Measurements from ENCODE around the gene TAS2R1.
"Not testable (repeated sequence)": the region's sequence is repeated elsewhere in the genome, so short reads cannot be mapped to it uniquely, and the experiment has no call there.

The TAS2R1 gene

DNA sequence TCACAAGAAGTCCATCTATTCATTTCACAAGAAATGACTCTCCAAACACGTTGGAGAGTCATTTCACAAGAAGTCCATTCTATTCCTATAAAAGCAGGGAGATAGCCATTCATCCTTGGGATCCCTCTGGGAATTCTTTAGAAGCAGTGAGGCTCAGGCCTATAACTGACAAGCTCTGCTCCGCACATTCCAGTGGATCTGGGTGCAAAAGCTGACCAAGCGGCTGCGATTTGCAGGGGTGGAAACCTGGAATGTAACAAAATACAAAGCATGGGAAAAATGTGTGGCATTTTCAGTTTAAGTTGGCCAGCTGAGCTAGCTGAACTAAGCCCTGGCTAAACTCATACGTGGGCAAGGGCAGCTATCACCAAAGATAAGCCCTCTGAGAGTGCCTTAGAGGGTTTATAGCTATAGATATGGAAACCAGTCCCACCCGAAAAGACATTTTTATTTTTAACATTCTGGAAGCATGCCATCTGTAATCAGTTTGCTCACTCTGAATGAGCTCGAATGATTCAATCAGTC lies 8.7 kb downstream of the TAS2R1 start:
- DNase-seq: no peak

DNA sequence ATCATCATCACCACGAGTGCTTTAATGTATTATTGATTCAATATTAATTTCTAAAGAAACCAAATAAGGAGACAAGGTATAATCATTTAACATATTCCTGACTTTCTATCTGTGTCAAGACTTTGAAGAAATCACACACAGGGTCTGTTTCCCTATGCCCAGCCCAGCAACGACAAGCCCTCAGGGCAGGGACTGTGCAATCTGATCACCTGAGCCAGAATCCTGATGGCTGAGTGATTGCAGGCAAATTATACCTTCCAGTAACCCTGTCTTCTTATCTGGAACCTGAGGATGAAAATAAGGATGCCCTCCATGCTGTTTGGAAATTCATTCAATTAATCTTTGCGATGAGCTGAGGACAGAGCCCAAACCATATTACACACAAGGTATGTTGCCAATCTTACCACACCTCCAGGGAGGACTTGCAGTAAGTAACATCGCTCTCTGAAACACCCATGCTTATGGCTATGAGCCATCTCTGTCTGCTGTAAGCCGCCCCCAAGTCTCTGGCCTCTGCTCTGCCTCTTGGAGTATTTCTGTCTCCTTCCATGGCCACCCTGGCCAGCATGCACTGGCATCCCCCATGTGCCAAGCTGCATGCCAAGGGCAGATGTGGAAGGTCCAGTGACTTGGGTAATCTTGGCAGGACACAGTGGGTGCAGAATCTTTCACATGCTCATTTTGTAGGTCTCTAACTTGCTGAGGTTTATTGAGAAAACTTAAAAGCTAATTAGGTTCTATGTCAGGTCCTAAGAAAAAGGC lies 10.6 kb downstream of the TAS2R1 start:
- no peak for DNase-seq

DNA sequence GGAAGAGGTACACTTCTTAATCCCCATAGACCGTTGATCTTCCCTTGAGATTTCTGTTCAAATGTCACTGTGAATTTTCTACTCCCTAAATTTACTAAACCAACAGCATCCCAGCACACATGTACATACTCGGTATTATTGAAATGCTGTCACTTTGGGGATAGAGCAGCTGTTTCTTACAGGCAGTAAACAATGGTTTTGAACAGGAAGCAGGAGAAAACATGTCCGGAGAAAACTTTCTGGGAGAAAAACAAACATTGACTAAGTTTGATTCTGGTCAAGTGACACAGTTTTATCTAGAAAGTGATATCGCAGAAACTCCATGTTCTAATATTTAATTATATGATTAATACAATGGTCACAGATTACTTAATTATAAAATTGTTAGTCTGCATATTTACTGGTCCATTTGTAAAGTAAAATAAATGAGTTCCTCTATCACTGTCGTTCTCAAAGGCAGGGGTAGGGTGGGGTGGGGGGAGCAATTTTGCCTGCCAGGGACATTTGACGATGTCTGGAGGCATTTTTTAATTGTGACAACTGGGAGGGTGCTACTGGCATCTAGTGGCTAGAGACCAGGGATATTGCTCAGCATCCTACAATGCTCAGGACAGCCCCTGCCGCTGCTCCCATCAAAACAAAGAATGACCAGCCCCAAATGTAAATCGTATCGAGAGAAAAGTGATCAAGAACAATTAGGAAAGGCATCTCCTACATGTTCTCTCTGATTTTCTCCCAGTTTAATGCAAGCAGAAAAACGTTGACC lies 12.2 kb downstream of the TAS2R1 start:
- DNase-seq: no peak

DNA sequence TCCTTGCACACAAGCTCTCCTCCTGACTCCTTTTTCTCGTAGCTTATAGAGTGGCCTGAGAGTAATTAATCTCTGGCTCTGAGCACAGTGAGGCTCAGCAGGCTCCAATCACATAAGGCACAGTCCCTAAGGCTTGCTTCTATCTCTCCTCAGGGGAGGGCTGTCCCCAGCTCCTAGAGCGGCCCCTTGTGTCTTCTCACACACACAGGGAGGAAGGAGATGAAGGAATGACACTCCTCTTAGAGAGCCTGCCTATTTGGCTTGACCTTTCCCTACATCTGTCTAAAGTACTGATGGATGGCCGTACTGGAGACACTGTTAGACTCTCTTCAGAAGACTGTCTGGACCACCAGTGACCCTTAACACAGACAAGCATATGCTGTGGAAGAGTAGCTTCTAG lies 12.9 kb downstream of the TAS2R1 start:
- DNase-seq: no peak

DNA sequence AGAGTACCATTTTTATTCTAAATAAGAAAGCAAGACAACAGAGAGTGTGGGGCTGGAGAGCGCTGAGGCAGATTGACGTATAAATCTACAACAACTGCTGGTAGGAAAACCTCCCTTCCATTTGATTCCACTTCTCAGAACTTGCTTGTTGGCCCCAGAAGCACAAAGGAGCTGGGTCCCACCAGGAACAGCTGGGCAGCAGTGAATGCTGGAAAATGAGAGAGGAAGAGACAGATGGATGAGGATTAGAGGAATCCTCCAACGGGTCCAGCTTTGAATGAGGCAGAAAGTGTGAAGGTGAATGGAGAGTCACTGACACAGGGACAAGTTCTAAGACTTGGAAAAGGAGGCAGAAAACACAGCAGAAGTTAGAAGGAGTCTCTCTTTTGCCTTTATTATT lies 14.8 kb downstream of the TAS2R1 start:
- DNase-seq: no peak

DNA sequence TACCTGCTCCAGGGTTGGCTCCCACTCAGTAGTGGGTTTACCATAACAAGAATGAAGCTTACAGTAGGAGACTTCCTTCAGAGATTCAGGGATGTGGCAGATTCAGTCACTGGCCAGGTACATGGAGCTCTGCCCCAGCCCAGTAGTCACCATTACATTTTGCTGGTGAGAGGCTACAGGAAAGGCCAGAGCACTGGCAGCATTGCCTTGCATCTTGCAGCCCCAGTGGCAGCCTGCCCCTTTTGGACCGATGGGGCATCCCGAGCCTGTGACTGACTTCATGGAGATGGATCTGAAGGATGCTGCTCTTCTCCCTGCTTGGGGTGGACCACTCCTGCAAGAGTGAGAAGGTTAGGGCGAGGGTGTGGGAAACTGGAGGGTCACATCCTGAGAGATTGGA lies 16.8 kb downstream of the TAS2R1 start:
- DNase-seq: no peak

DNA sequence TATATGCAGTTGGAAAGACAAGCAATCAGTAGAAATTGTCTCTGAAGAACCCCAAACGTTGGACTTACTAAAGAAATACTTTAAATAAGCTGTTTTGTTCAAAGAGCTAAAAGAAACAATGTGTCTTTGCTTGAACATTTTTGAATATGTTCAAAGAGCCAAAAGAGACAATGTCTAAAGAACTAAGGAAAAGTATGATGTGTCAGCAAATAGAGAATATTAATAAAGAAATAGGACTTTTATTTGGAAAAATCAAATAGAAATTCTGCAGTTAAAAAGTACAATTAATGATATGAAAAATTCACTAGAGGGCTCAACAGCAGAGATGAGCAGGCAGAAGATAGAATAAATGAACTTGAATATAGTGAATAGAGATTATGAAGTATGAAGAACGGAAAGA lies 19.2 kb downstream of the TAS2R1 start:
- no peak for DNase-seq

DNA sequence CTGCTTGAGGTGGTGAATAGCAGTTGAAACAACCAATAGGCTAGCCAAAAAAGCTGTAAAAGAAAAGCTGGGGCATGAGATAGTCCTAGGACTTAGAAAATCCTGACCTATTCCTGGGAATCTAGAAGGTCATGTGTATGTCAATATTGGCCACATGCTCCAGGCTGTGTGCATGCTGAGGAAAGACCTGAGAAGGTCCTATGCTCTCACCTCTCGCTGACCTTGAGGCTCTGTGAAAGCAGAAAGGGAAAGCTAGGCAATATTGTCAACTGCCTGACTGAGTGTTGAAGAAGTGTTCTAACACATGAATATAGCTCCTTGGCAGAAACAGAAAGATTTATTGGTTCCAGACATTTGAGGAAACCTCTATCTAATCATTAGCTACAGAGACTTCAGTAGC lies 19.8 kb downstream of the TAS2R1 start:
- DNase-seq: no peak

DNA sequence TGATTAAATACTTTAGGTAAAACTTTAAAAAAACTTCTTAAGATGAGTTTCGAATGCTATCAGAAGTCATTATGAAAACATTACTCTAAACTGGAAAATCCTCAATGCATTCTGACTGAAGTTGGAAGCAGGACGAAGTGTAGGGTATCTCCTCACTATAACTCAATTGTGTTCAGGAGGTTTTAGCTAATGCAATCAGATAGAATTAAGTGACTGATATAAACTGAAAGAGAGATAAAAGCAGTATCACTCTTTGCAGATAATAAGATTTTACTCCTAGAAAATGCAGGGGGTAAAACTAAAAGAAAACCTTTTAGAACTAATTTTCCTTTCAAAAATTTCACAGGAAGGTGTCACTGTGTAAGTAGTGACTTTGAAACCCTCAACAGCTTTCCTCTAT lies 22.1 kb downstream of the TAS2R1 start:
- DNase-seq: no peak

DNA sequence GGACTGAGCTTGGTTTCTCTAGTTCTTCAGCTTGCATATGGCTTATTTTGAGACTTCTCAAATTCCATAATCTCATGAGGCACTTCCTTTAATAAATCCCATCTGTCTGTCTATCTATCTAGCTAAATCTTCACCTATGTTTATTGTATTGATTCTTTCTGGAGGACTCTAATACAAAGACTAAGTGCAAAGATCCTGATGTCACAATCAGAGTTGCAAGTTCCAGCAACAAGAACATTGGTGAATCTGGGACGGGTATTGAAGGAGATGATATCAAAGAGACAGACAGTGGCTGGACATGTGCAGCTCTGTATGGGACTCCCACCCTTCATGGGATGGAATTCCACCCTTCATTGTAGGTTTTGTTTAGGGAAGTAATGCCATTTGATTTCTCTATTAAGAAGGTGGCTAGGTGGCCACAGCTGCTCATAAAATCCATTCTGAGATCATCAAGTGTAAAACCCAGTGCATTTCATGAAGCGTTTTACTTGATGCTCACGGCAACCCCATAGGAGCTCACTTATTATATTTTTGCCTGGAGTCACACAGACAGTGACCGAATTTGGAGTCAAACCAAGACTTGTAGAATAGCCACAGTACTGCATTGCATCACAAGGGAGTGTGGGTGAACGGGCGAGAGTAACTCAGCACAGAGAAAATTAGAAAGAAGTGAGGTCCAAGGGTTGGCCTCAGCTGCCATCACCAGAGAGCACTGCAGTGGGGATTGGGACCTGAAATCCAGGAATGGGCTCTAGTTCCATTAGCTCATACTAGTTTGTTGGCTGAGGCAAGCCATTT lies 24.9 kb downstream of the TAS2R1 start:
- DNase-seq: no peak

DNA sequence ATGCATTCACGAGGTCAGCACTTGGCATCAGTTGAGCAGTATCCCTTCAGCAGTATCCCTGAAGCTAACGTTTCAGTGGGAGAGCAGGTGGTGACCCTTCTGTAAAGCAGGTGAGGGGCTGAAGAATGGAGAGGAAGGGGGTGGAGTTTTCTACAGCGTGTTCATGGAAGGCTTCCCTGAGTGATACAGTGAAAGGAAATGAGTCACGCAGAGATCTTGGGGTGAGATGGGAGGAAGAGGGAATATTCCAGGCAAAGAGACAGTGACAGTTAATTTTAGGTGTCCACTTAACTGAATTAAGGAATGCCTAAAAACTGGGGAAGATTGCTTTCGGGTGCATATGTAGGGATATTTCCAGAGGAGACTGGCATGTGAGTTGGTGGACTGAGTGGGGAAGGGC lies 25.7 kb downstream of the TAS2R1 start:
- DNase-seq: no peak

DNA sequence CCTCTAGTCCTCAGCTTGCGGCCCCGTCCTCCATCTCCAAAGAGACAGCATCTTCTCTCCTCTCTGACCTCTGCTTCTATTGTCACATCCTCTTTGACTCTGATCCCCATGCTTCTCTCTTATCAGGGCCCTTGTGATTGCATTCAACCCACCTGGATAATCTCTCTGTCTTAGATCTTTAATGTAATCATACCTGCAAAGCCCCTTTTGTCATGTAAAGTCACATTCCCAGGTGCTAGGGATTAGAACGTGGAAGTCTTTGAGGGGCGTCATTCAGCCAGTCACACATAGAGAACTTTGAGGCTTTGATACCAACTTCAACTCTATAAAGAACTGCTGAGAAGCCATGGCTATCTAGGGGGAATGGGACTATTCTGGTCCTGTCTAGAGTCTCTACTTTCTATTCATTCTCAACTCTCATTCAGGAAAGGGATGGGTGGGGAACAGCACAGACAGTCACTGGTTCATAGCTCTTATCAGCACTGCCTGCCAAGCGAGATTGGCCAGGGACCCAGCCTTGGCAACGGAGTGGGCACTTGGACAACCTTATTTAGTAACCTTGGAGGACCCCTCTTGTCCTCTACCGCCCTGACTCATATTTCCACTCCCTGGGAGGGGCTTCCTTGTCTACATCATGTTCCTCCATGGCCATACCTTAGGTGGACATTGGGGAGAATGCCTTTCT lies 29.0 kb downstream of the TAS2R1 start:
- no peak for DNase-seq

DNA sequence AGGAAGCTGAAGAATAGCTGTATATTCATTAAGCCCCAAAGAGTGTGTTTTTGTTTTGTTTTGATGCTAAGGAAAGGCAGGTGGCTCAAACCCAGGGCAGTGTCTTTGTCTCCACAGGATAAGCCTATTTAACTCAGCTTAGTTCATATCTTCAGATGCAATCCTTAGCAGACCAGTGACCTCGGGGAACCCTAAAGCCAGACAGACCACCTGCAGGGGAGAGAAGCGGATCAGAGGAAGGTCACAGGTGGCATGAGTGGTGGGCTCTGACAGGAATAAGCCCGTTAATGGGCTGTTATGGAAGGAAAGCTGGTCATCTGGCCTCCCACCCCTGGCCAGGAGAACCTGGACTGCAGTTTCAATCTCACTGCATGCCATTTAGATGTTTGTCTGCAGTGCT lies 30.8 kb downstream of the TAS2R1 start:
- no peak for DNase-seq

DNA sequence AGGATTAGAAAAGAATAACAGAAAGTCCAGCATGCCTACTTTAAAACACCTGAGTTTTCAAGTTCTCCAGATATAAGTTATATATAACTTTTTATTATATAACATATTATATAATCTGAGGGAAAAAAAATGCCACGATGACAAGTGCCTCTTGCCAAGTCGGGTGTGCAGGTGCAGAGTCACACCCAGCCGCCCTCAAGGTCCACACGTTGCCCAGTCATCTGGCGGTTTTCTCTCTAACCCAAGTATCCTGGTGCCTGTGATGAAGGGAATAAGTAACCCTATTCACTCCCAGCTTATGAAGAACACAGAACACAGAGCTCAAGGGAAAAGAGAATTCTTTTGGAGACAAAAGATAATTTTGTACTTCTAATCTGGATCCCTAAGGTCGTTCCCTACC lies 31.8 kb downstream of the TAS2R1 start:
- DNase-seq: not testable (repeated sequence)

DNA sequence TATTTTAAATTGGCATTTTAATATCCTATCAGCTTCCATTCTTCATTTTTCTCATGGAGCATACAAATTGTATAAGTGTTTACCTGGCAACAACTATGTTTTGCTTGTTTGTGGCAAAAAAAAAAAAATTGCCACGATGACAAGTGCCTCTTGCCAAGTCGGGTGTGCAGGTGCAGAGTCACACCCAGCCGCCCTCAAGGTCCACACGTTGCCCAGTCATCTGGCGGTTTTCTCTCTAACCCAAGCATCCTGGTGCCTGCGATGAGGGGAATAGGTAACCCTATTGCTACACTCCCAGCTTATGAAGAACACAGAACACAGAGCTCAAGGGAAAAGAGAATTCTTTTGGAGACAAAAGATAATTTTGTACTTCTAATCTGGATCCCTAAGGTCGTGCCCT lies 32.8 kb downstream of the TAS2R1 start:
- not testable (repeated sequence) for DNase-seq

DNA sequence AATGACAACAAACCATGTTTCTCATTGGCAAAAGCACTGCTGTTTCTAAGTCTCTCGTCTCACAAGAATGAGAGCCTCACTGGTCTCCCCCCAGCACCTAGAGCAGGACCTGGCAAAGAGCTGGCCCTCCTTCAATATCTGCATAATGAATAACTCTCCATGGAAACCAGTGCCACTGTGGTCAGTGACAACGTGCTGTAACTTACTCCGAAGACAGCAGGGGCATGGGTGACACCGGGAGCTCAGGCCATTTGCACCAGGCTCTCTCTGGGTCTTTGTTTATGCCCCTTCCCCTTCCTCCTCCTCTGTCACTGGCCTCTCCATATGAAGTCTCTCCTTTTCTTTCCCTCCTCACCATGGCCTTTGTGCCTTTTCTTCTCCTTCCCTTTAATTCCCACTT lies 33.3 kb downstream of the TAS2R1 start:
- no peak for DNase-seq

DNA sequence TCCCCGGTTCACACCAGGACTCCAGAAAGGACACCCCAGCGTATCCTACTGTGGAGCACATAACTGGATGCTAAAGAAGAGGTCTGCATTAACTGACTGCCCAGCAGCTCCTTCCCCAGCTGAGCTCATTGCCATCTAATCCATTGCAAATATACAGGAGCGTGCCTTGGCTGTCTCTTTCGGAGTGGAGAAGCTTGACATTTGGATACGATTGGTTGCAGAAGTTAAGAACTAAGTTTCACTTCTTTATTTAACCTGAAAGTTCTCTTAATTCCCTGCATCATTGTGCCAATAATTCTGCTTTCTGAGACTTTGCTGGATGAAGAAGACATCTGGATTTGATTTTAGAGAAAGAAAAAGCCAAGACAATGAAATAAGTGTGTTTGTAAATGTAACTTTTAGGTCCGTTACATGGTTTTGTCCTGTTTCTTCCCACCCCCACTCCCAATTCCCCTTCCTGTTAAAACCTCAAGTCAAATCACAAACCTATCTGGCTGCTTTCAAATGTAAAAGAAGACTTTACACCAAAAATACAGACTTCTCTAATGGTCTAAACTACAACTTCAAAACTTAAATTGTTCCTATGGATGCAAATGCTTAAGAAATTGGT lies 33.9 kb downstream of the TAS2R1 start:
- no peak for DNase-seq

DNA sequence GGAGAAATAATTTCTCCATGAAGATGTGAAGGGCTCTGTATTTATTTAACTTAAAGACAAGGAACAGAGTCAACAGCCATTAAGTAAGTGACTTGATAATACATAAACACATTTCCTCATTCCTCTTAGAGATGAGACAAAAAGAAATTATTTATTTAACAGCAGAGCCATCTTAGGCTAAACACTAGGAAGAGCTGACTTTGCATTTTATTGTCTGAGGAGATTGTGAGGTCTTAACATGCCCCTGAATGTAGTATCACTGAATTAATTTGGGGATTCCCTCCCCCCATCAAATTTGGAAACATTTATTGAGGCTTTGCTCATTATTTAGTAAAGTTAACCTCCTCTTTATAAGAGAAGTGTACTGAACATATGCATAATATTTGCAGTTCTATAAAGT lies 35.2 kb downstream of the TAS2R1 start:
- DNase-seq: no peak

DNA sequence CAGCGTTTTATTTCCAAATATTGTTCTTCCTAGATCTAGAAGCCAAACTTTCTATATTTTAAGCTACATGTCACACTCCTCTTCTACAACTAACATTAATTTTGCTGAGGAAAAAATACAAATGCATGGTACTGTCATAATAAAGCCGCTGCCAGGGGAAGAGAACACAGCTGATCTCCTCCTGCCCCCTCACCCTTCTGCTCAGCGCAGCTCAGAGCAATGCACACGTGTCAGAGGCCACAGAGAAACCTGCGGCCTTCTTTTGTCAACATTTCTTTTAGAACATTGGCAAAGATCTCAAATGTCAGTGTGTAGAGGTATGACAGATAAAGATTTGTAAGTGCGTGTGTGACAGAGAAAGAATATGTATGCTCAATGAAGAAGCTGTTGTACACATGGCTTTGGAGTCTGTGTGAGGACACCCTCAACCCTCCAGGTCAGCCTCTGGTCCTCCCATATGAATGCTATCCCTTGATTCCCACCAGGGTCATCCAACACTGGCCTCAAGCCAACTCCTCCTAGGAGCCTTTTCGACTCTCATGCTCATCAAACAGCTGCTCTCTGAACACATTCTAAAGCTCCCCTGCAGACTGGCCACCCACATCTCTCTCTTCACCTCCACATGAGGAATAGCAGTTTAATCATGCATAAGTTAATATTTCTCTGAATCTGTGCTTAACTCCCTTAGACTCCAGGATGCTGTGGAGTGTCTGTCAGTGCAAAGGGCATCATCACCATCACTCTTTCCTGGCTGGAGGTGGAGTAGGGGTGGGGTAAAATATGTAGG lies 40.9 kb downstream of the TAS2R1 start:
- DNase-seq: no peak

DNA sequence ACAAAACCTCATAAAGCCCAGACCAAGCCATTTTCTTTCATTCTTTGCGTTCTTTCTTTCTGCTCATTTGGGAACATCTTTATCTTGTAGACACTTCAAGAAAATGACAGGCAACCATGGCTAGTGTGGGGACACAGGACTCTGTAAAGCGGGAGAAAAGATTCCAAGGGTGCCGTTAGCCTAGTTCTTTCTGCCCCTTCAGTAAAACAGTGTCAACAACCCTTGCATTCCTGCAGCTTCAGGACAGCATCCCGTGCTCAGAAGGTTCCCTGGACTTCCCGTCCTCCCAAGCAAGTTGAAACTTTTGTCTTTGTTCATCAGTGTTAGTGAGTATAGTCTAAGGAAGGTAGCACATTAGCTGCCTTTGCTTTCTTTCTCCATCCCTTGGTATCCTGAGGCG lies 41.9 kb downstream of the TAS2R1 start:
- no peak for DNase-seq

DNA sequence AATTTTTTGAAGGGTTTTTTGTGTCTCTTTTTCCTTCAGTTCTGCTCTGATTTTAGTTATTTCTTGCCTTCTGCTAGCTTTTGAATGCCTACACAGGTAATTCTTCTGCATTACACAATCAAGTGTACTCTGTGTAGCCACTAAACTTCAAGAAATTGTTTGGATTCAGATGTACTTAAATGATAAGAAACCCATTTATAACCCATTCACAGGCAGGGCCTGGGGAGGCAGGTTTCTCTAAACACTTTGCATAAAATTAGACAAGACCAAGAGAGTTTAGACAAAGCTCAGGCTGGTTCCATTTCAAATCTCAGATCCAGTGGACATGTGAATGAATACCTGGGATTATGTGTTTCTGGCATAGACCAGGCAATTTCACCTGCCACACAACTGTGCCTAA lies 43.0 kb downstream of the TAS2R1 start:
- DNase-seq: no peak

Data from C1 segment of cervical spinal cord (tissue), 14 donors.